ENCODE results near the gene CHCHD6. TPM values are rescaled to one million over a fixed set of nuclear protein-coding genes. Genes with fewer than 3 reads are reported as not detected.

The CHCHD6 gene
- total RNA-seq, 2 experiments from 2014 or later: 16.6 to 21.2 TPM

GRCh38 chr3:126946405-126946804, 242.4 kb downstream of the CHCHD6 start:
- no peaks in the 10 kb centered on the region for H3K36me3 Mint-ChIP-seq (ENCODE audit: low read depth)
- ChIA-PET POLR2A (no interaction called here), CTCF (no interaction called here)
- H3K27me3 Mint-ChIP-seq: no peaks in the 10 kb centered on the region
- intact Hi-C loops (cut with micrococcal nuclease): no loop called here
- DNase-seq: no peak
- ATAC-seq: no peak
- peaks cover 3% of the 10 kb centered on the region for H3K4me1 Mint-ChIP-seq (ENCODE audit: low read depth)
- H3K9me3 Mint-ChIP-seq: no peaks in the 10 kb centered on the region
- H3K27ac Mint-ChIP-seq: no peak overlapping the region
- H3K4me3 Mint-ChIP-seq: no peak overlapping the region
- no peak for TF ChIP-seq CTCF (IDR thresholded peaks at IDR 0.05)

DNA sequence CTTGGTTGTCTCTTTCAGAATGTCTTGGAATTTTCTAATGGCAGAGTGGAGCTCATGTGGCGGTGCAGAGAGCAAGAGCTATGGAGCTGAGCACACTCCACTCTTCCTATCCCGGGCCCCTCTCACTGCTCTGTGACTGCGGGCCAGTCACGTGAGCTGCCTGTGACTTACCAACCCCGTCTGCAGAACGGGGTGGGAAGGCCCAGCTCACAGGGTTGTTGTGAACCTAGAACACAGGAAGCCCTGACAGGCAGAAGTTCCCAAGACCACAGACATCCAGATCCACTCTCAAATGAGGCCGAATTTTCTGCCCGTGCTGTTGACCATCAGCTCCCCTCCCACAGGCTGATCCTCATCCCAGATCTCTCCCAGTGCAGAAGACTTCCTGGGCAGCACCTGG, 243.4 kb downstream of the CHCHD6 start:
- intact Hi-C loops (cut with micrococcal nuclease): no loop called here
- no peaks in the 10 kb centered on the region for H3K9me3 Mint-ChIP-seq

GRCh38 chr3:126948980-126949535, 245.0 kb downstream of the CHCHD6 start:
- Mint-ChIP-seq H3K4me3 (no peak overlapping the region), H3K36me3 (ENCODE audit: low read depth) (no peaks in the 10 kb centered on the region), H3K27me3 (no peaks in the 10 kb centered on the region), H3K4me1 (ENCODE audit: low read depth) (peaks cover 3% of the 10 kb centered on the region), H3K27ac (no peak overlapping the region), H3K9me3 (no peaks in the 10 kb centered on the region)
- CTCF ChIA-PET: no interaction called here
- ATAC-seq (no peak), DNase-seq (no peak)
- no peak for TF ChIP-seq CTCF (IDR thresholded peaks at IDR 0.05)
- POLR2A ChIA-PET: no interaction called here
- intact Hi-C loops (cut with micrococcal nuclease): no loop called here

More for the DNA sequence above, 243.4 kb downstream of the CHCHD6 start:
- ATAC-seq (no peak), DNase-seq (no peak)
- no peak overlapping the region for H3K4me3 Mint-ChIP-seq
- ChIA-PET CTCF (no interaction called here), POLR2A (no interaction called here)
- no peak for TF ChIP-seq CTCF (IDR thresholded peaks at IDR 0.05)
- no peaks in the 10 kb centered on the region for H3K27me3 Mint-ChIP-seq
- H3K27ac Mint-ChIP-seq: no peak overlapping the region
- no peaks in the 10 kb centered on the region for H3K36me3 Mint-ChIP-seq (ENCODE audit: low read depth)
- peaks cover 3% of the 10 kb centered on the region for H3K4me1 Mint-ChIP-seq (ENCODE audit: low read depth)

GRCh38 chr3:126951561-126951960, 247.5 kb downstream of the CHCHD6 start:
- no peak for DNase-seq
- Mint-ChIP-seq H3K27ac (no peak overlapping the region), H3K9me3 (no peaks in the 10 kb centered on the region), H3K27me3 (no peaks in the 10 kb centered on the region), H3K4me3 (no peak overlapping the region), H3K4me1 (ENCODE audit: low read depth) (peaks cover 3% of the 10 kb centered on the region), H3K36me3 (ENCODE audit: low read depth) (no peaks in the 10 kb centered on the region)
- no peak for TF ChIP-seq CTCF (IDR thresholded peaks at IDR 0.05)
- ATAC-seq: no peak
- ChIA-PET POLR2A (no interaction called here), CTCF (interaction anchor here (1.3 kb wide), 1 partner anchor 31 kb away, joined by 3 read pairs; no protein-coding TSS in a partner anchor)
- intact Hi-C loops (cut with micrococcal nuclease): no loop called here

DNA sequence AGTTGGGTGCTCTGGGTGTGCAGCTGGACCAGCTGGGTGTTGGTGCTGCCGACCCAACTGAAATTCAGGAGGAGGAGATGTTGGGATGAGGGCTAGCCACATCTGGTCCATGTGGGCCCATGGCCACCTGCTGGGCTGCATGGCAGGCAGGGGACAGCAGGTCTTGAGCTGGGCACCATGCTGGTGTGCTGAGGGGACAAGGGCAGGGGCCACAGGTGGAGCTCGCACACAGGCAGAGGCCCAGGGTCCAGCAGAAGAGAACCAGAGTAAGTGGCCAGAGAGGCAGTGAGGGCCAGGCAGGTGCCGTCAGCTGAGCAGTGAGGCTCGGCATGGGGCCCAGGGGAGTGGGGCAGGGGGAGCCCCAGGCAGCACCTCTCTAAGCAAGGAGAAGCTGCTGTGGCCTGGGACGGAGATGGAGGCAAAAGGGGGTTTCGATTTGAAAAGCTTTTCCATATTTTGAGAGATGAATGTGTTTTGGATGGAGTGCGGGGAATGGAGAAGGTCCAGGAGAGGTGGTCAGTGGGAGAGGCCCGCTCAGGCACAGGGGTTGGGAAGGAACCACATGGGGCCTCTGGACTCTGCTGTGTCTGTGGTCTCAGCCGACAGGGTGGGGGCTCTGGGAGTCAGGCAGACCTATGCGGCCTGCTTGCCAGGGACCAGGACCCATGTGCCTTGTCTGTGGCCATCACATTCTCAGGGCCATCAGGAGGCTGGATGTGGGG, 248.4 kb downstream of the CHCHD6 start:
- no peaks in the 10 kb centered on the region for H3K4me1 Mint-ChIP-seq (ENCODE audit: low read depth)
- TF ChIP-seq CTCF (IDR thresholded peaks at IDR 0.05): no peak
- ATAC-seq (no peak), DNase-seq (no peak)
- H3K36me3 Mint-ChIP-seq (ENCODE audit: low read depth): no peaks in the 10 kb centered on the region
- no peaks in the 10 kb centered on the region for H3K9me3 Mint-ChIP-seq
- H3K27me3 Mint-ChIP-seq: no peaks in the 10 kb centered on the region
- ChIA-PET CTCF (interaction anchor here (1.3 kb wide), 1 partner anchor 30 kb away, joined by 3 read pairs; no protein-coding TSS in a partner anchor), POLR2A (no interaction called here)
- no peak overlapping the region for H3K27ac Mint-ChIP-seq
- no peak overlapping the region for H3K4me3 Mint-ChIP-seq
- intact Hi-C loops (cut with micrococcal nuclease): no loop called here

All from activated CD8-positive, alpha-beta T cell treated with anti-CD3 and anti-CD28 coated beads for 36 hours (primary cell).